HepG2 (cell line): ENCODE measurements around the gene ADGRG1. TPM values are rescaled to one million over a fixed set of nuclear protein-coding genes. Genes with fewer than 3 reads are reported as not detected.

ENCODE experiments used
- ARID3A ChIP-seq: IDR thresholded peaks from 2 replicates; pipeline ENCODE4 v1.6.1; 2012; ENCODE audit warnings: low read depth, low read length, improper control_type of control experiment
- DRAP1 ChIP-seq: IDR thresholded peaks from 2 replicates; pipeline ENCODE4 v1.6.1; 2016; ENCODE audit warnings: missing genetic modification reagents, missing compliant biosample characterization
- GRHL1 ChIP-seq: sonication (generic); formaldehyde crosslinking; conservative IDR thresholded peaks from 2 replicates; pipeline ENCODE4 v1.8.0; 2022; ENCODE audit warnings: missing genetic modification reagents
- MLXIP ChIP-seq: sonication (generic); formaldehyde crosslinking; IDR thresholded peaks from 2 replicates; pipeline ENCODE4 v1.9.0; 2021; ENCODE audit warnings: missing genetic modification reagents, borderline replicate concordance
- NR1H2 ChIP-seq: sonication (generic); formaldehyde crosslinking; IDR thresholded peaks from 2 replicates; pipeline ENCODE4 v1.8.1; 2022; ENCODE audit warnings: low read depth, missing genetic modification reagents, borderline replicate concordance
- NR2C2 ChIP-seq: sonication (generic); formaldehyde crosslinking; IDR thresholded peaks from 2 replicates; pipeline ENCODE4 v1.4.0; 2020; ENCODE audit warnings: missing genetic modification reagents, mild to moderate bottlenecking, moderate library complexity, borderline replicate concordance
- SIN3B ChIP-seq: fragments of 150-350 bp; IDR thresholded peaks from 2 replicates; pipeline ENCODE4 v1.6.1; 2014; ENCODE audit warnings: low read length
- SPEN ChIP-seq: sonication (generic); formaldehyde crosslinking; IDR thresholded peaks from 2 replicates; pipeline ENCODE4 v1.5.1; 2020; ENCODE audit warnings: low read depth, mild to moderate bottlenecking, missing genetic modification reagents
- TBX2 ChIP-seq: sonication (generic); formaldehyde crosslinking; IDR thresholded peaks from 2 replicates; pipeline ENCODE4 v1.5.0; 2020; ENCODE audit warnings: missing genetic modification reagents, mild to moderate bottlenecking, borderline replicate concordance
- USF2 ChIP-seq, 2 experiments: sonication (generic) in 1 of 2; formaldehyde crosslinking in 1 of 2; IDR thresholded peaks; 2 replicates each; pipeline versions ENCODE4 v1.5.1 to v1.6.1; 2011 to 2020; ENCODE audit warnings: borderline replicate concordance in 1 of 2, low read depth in 1 of 2, low read length in 1 of 2, mild to moderate bottlenecking in 1 of 2, missing genetic modification reagents in 1 of 2, moderate library complexity in 1 of 2
- ZC3H13 ChIP-seq: sonication (generic); formaldehyde crosslinking; IDR thresholded peaks from 2 replicates; pipeline ENCODE4 v1.8.1; 2023; ENCODE audit warnings: mild to moderate bottlenecking, missing genetic modification reagents, moderate library complexity
- ZNF576 ChIP-seq: sonication (generic); formaldehyde crosslinking; IDR thresholded peaks from 2 replicates; pipeline ENCODE4 v1.4.0; 2020; ENCODE audit warnings: mild to moderate bottlenecking, missing genetic modification reagents
- ZNF605 ChIP-seq: sonication (generic); formaldehyde crosslinking; IDR thresholded peaks from 2 replicates; pipeline ENCODE4 v1.8.0; 2022; ENCODE audit warnings: mild to moderate bottlenecking, missing genetic modification reagents
- ZNF615 ChIP-seq: sonication (generic); formaldehyde crosslinking; IDR thresholded peaks from 2 replicates; pipeline ENCODE4 v1.5.0; 2020; ENCODE audit warnings: mild to moderate bottlenecking, missing genetic modification reagents, borderline replicate concordance
- ZNF660 ChIP-seq: sonication (generic); formaldehyde crosslinking; IDR thresholded peaks from 2 replicates; pipeline ENCODE4 v1.5.1; 2020; ENCODE audit warnings: mild to moderate bottlenecking, low read depth, missing genetic modification reagents, borderline replicate concordance
- ZXDC ChIP-seq: sonication (generic); formaldehyde crosslinking; IDR thresholded peaks from 2 replicates; pipeline ENCODE4 v1.5.0; 2020; ENCODE audit warnings: mild to moderate bottlenecking, missing genetic modification reagents
- polyA plus RNA-seq, 8 experiments: library from polyadenylated mRNA; depleted of rRNA in 3 of 8; stranded (reverse) in 7 of 8; unstranded in 1 of 8; fragments of >200 nt; fragmentation: Illumina TruSeq in 4 of 8; extraction: Trizol in 4 of 8; gene quantifications; 2 replicates each; pipeline versions ENCODE4 v1.2.1 to v1.2.3, GENCODE V29; 2011 to 2016; ENCODE audit warnings: low read depth in 4 of 8, missing spikeins in 1 of 8, mixed read lengths in 1 of 8; ENCODE audit not compliant: insufficient read depth in 1 of 8
- total RNA-seq, 5 experiments: library from RNA; depleted of rRNA; stranded (reverse); fragments of >200 nt; fragmentation: Illumina TruSeq; extraction: Trizol; gene quantifications; 2 replicates each; pipeline ENCODE4 v1.2.3, GENCODE V29; 2016; ENCODE audit warnings: low read depth in 1 of 5

The ADGRG1 gene
- total and polyA plus RNA-seq, 2 of the 13 experiments (the other 11 are each of a cell fraction or from before 2014, with no cell fraction given) = 2.7 to 5.9 TPM

- TF ChIP-seq MLXIP (CRISPR knock-in tag) (no peak), ZXDC (CRISPR knock-in tag) (no peak), ZNF615 (CRISPR knock-in tag) (no peak), ARID3A (0 out of 2 replicates have a peak, but pooled peaks have one; percentile 16), GRHL1 (no peak), ZC3H13 (no peak), ZNF605 (no peak), SPEN (CRISPR knock-in tag) (no peak), DRAP1 (CRISPR knock-in tag) (peak; percentile 32; the same call in 1 of the 2 replicates), ZNF660 (CRISPR knock-in tag) (no peak), SIN3B (no peak), NR2C2 (no peak), NR1H2 (CRISPR knock-in tag) (no peak), TBX2 (CRISPR knock-in tag) (no peak), USF2 (IDR thresholded peaks at IDR 0.05; ENCODE audit: low read depth, low read length) (no peak), USF2 (CRISPR knock-in tag; IDR thresholded peaks at IDR 0.05; ENCODE audit: borderline replicate concordance) (no peak), ZNF576 (CRISPR knock-in tag) (no peak)
Measured at GRCh38 chr16:57709663-57710062, 81.2 kb downstream of the ADGRG1 start (continued).
